K562 (cell line): Measurements from ENCODE around the gene XRCC5. TPM values are rescaled to one million over a fixed set of nuclear protein-coding genes. Genes with fewer than 3 reads are reported as not detected.

Experiments
- CBFA2T2 ChIP-seq: fragments of 450-650 bp; conservative IDR thresholded peaks from 2 replicates; pipeline ENCODE4 v1.6.1; 2017; ENCODE audit warnings: mild to moderate bottlenecking
- CCNT2 ChIP-seq: IDR thresholded peaks from 2 replicates; pipeline ENCODE4 v1.6.1; 2011; ENCODE audit warnings: borderline replicate concordance, low read depth, mild to moderate bottlenecking, moderate library complexity, mixed read lengths, low read length; ENCODE audit not compliant: insufficient read length; ENCODE audit errors: extremely low read depth
- CSDE1 ChIP-seq, 2 experiments: fragments of 450-650 bp; IDR thresholded peaks; 2 replicates each; pipeline ENCODE4 v1.6.1; 2016; ENCODE audit warnings: mild to moderate bottlenecking in 1 of 2
- DNMT1 ChIP-seq: fragments of 450-650 bp; IDR thresholded peaks from 2 replicates; pipeline ENCODE4 v1.6.1; 2016; ENCODE audit warnings: antibody characterized with exemption, mild to moderate bottlenecking
- DPF2 ChIP-seq: fragments of 450-650 bp; IDR thresholded peaks from 2 replicates; pipeline ENCODE4 v1.6.1; 2016
- EHMT2 ChIP-seq: fragments of 450-650 bp; IDR thresholded peaks from 2 replicates; pipeline ENCODE4 v1.6.1; 2018; ENCODE audit warnings: antibody characterized with exemption
- ETS2 ChIP-seq: IDR thresholded peaks from 2 replicates; pipeline ENCODE4 v1.6.1; 2016; ENCODE audit warnings: borderline replicate concordance, missing genetic modification characterization, mild to moderate bottlenecking, moderate library complexity, missing compliant biosample characterization; ENCODE audit not compliant: poor library complexity, severe bottlenecking
- GABPB2 ChIP-seq: fragments of 250-450 bp; sonication (Bioruptor Pico); conservative IDR thresholded peaks from 2 replicates; pipeline ENCODE4 v1.5.1; 2021; ENCODE audit warnings: mild to moderate bottlenecking
- HDAC3 ChIP-seq: fragments of 450-650 bp; IDR thresholded peaks from 2 replicates; pipeline ENCODE4 v1.6.1; 2018; ENCODE audit warnings: borderline replicate concordance, mild to moderate bottlenecking, moderate library complexity; ENCODE audit not compliant: partially characterized antibody
- HDAC8 ChIP-seq: fragments of 450-650 bp; IDR thresholded peaks from 2 replicates; pipeline ENCODE4 v1.6.1; 2016; ENCODE audit warnings: mild to moderate bottlenecking, missing genetic modification characterization, moderate library complexity, missing compliant biosample characterization
- ILF3 ChIP-seq: fragments of 450-650 bp; IDR thresholded peaks from 2 replicates; pipeline ENCODE4 v1.6.1; 2018; ENCODE audit warnings: antibody characterized with exemption, mild to moderate bottlenecking, moderate library complexity, borderline replicate concordance
- ILK ChIP-seq: fragments of 450-650 bp; IDR thresholded peaks from 2 replicates; pipeline ENCODE4 v1.6.1; 2016; ENCODE audit warnings: missing genetic modification characterization, low read depth, mild to moderate bottlenecking, missing compliant biosample characterization, moderate library complexity, borderline replicate concordance
- JUND ChIP-seq, 2 experiments: IDR thresholded peaks; 2 replicates in 1 of 2; 3 replicates in 1 of 2; pipeline ENCODE4 v1.6.1; 2011; ENCODE audit warnings: borderline replicate concordance in 2 of 2, low read depth in 2 of 2, low read length in 2 of 2, improper control_type of control experiment in 1 of 2, missing biosample characterization in 1 of 2, missing genetic modification characterization in 1 of 2, missing genetic modification reagents in 1 of 2
- KAT7 ChIP-seq: sonication (generic); formaldehyde crosslinking; IDR thresholded peaks from 2 replicates; pipeline ENCODE4 v1.8.0; 2022; ENCODE audit warnings: missing genetic modification reagents, mild to moderate bottlenecking, borderline replicate concordance
- KHSRP ChIP-seq: fragments of 450-650 bp; IDR thresholded peaks from 2 replicates; pipeline ENCODE4 v1.6.1; 2017
- MAFF ChIP-seq: IDR thresholded peaks from 2 replicates; pipeline ENCODE4 v1.6.1; 2012; ENCODE audit warnings: low read length, improper control_type of control experiment
- MBD2 ChIP-seq: sonication (generic); IDR thresholded peaks from 2 replicates; pipeline ENCODE4 v1.6.1; 2016; ENCODE audit warnings: low read depth, borderline replicate concordance
- MXD1 ChIP-seq: fragments of 250-450 bp; sonication (Bioruptor Pico); IDR thresholded peaks from 2 replicates; pipeline ENCODE4 v1.8.0; 2021; ENCODE audit warnings: borderline replicate concordance, mild to moderate bottlenecking, moderate library complexity; ENCODE audit not compliant: poor library complexity, severe bottlenecking
- MXI1 ChIP-seq: IDR thresholded peaks from 2 replicates; pipeline ENCODE4 v1.6.1; 2011; ENCODE audit warnings: low read depth, mild to moderate bottlenecking, improper control_type of control experiment, low read length
- NFRKB ChIP-seq: fragments of 450-650 bp; IDR thresholded peaks from 2 replicates; pipeline ENCODE4 v1.6.1; 2016; ENCODE audit warnings: low read depth
- RCOR1 ChIP-seq, 2 experiments: IDR thresholded peaks; 2 replicates each; pipeline ENCODE4 v1.6.1; 2012; ENCODE audit warnings: low read depth in 2 of 2, low read length in 2 of 2, borderline replicate concordance in 1 of 2, improper control_type of control experiment in 1 of 2
- USF2 ChIP-seq: sonication (generic); formaldehyde crosslinking; IDR thresholded peaks from 2 replicates; pipeline ENCODE4 v1.5.0; 2020; ENCODE audit warnings: missing genetic modification reagents
- ZNF124 ChIP-seq: sonication (generic); formaldehyde crosslinking; IDR thresholded peaks from 2 replicates; pipeline ENCODE4 v1.8.1; 2022; ENCODE audit warnings: missing genetic modification reagents
- ZNF143 ChIP-seq: sonication (generic); formaldehyde crosslinking; IDR thresholded peaks from 2 replicates; pipeline ENCODE4 v1.9.0; 2022; ENCODE audit warnings: mild to moderate bottlenecking, missing genetic modification reagents
- ZNF217 ChIP-seq: sonication (generic); formaldehyde crosslinking; IDR thresholded peaks from 2 replicates; pipeline ENCODE4 v1.8.0; 2022; ENCODE audit warnings: mild to moderate bottlenecking, missing genetic modification reagents
- ZNF23 ChIP-seq: fragments of 250-450 bp; sonication (Bioruptor Pico); IDR thresholded peaks from 2 replicates; pipeline ENCODE4 v1.4.0; 2020; ENCODE audit warnings: mild to moderate bottlenecking
- polyA plus RNA-seq, 8 experiments: library from polyadenylated mRNA; depleted of rRNA in 4 of 8; stranded (reverse) in 5 of 8; unstranded in 3 of 8; fragments of >200 nt; fragmentation: Nextera tagmentation in 2 of 8; fragmentation: Illumina TruSeq in 1 of 8; extraction: Ambion mirVana in 2 of 8; extraction: Trizol in 1 of 8; gene quantifications; 2 replicates each; pipeline versions ENCODE4 v1.2.1 to v1.2.3, GENCODE V29; 2011 to 2014; ENCODE audit warnings: inconsistent platforms in 1 of 8, missing spikeins in 1 of 8
- total RNA-seq, 7 experiments: library from RNA; depleted of rRNA in 6 of 7; stranded (reverse); fragments of >200 nt in 6 of 7; fragmentation: Illumina TruSeq in 2 of 7; extraction: Trizol in 2 of 7; gene quantifications; 2 replicates each; pipeline versions ENCODE4 v1.2.1 to v1.2.3, GENCODE V29; 2011 to 2021; ENCODE audit warnings: low replicate concordance in 1 of 7
- TF ChIP-seq, protein P1 (sequence below), 2 experiments: fragments of 450-650 bp; IDR thresholded peaks; 2 replicates each; pipeline ENCODE4 v1.6.1; 2016

XRCC5 gene
- total and polyA plus RNA-seq, 9 of the 15 experiments (the other 6 are each of a cell fraction or from before 2014, with no cell fraction given) = 168 to 551 (median 297) TPM

DNA sequence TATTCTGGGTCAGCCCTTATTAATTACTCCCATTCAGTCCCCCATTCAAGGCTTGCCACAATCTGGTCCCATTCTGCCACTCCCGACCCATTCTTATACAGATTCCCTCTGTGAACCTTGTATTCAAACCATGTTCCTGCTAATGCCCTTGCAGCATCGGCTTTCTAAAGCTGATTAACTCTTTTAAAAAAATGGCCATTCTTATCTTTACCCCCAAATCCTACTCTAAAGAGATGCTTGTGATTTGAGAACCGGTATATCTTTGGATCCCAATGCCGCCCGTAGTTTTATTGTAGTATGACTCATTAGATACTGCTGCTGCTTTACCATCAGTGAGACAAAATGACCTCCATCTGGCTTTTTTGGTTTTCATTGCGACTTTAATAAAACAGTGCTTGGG is 72.2 kb downstream of the XRCC5 start (continued):
- TF ChIP-seq, protein P1, sequence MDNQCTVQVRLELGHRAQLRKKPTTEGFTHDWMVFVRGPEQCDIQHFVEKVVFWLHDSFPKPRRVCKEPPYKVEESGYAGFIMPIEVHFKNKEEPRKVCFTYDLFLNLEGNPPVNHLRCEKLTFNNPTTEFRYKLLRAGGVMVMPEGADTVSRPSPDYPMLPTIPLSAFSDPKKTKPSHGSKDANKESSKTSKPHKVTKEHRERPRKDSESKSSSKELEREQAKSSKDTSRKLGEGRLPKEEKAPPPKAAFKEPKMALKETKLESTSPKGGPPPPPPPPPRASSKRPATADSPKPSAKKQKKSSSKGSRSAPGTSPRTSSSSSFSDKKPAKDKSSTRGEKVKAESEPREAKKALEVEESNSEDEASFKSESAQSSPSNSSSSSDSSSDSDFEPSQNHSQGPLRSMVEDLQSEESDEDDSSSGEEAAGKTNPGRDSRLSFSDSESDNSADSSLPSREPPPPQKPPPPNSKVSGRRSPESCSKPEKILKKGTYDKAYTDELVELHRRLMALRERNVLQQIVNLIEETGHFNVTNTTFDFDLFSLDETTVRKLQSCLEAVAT (IDR thresholded peaks at IDR 0.05) = no peak
- no peak for TF ChIP-seq HDAC8 (tag)
- no peak for TF ChIP-seq HDAC3
- no peak for TF ChIP-seq USF2 (CRISPR knock-in tag)
- no peak for TF ChIP-seq NFRKB
- TF ChIP-seq MAFF = no peak
- TF ChIP-seq CBFA2T2 = peak; percentile 29
- TF ChIP-seq CCNT2 = no peak
- no peak for TF ChIP-seq KAT7 (CRISPR knock-in tag)
- no peak for TF ChIP-seq ZNF23
- peak; percentile 76 for TF ChIP-seq JUND (IDR thresholded peaks at IDR 0.05; ENCODE audit: borderline replicate concordance, low read depth, low read length)
- peak; percentile 70; the same call in 1 of the 3 replicates for TF ChIP-seq JUND (tag; IDR thresholded peaks at IDR 0.05; ENCODE audit: borderline replicate concordance, low read depth, low read length)
- TF ChIP-seq ETS2 (tag) = no peak
- no peak for TF ChIP-seq ZNF217 (CRISPR knock-in tag)
- no peak for TF ChIP-seq DNMT1
- TF ChIP-seq KHSRP = no peak
- TF ChIP-seq GABPB2 (CRISPR knock-in tag) = no peak
- no peak for TF ChIP-seq EHMT2
- TF ChIP-seq DPF2 = peak; percentile 44; the same call in 1 of the 2 replicates
- peak in 1 of 2 experiments; percentile 35; a peak in 1 of 4 replicates for TF ChIP-seq RCOR1 (IDR thresholded peaks at IDR 0.05; ENCODE audit: borderline replicate concordance in 1 of 2, low read depth in 2 of 2, low read length in 2 of 2)
- no peak for TF ChIP-seq ZNF143 (CRISPR knock-in tag)
- TF ChIP-seq ILK (tag) = no peak
- no peak for TF ChIP-seq MXI1
- no peak for TF ChIP-seq ILF3
- no peak for TF ChIP-seq ZNF124 (CRISPR knock-in tag)
- no peak for TF ChIP-seq CSDE1 (IDR thresholded peaks at IDR 0.05)
- TF ChIP-seq MXD1 (CRISPR knock-in tag) = no peak
- no peak for TF ChIP-seq MBD2
